Body of pancreas (tissue), 4 donors: ENCODE results near the gene CFLAR.

Experiments used
- POLR2A ChIP-seq, 3 donors: fragments of 450-650 bp; IDR thresholded peaks; one replicate each; pipeline ENCODE4 v1.6.1; 2016; ENCODE audit warnings: antibody characterized with exemption in 3 of 3, mild to moderate bottlenecking in 2 of 3
- TF ChIP-seq, protein P1 (sequence below), 7 experiments: fragments of 450-650 bp in 4 of 7; fragments of 200-600 bp in 3 of 7; sonication (generic) in 3 of 7; IDR thresholded peaks; one replicate each; pipeline ENCODE4 v1.5.1; 2016 to 2019; ENCODE audit warnings: antibody characterized with exemption in 7 of 7

DNA sequence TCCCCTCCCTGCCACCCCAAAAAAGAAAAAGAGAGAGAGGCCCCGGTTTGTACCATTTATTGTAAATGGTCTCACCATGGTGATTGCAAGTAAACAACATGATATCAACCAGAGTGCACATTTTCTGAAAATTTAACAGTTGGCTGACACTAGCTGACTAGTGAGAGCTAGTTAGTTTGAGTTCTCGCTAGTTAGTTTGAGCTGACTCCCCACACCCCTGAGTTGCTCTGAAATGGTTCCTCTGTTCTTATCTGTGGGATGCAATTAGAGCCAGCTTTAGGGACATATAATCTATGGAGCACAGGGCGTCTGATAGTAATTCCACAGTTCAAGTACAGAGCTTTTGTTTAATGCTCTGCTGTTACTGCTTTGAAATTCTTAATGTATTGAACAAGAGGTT is 80.0 kb downstream of the CFLAR start:
- TF ChIP-seq, protein P1, sequence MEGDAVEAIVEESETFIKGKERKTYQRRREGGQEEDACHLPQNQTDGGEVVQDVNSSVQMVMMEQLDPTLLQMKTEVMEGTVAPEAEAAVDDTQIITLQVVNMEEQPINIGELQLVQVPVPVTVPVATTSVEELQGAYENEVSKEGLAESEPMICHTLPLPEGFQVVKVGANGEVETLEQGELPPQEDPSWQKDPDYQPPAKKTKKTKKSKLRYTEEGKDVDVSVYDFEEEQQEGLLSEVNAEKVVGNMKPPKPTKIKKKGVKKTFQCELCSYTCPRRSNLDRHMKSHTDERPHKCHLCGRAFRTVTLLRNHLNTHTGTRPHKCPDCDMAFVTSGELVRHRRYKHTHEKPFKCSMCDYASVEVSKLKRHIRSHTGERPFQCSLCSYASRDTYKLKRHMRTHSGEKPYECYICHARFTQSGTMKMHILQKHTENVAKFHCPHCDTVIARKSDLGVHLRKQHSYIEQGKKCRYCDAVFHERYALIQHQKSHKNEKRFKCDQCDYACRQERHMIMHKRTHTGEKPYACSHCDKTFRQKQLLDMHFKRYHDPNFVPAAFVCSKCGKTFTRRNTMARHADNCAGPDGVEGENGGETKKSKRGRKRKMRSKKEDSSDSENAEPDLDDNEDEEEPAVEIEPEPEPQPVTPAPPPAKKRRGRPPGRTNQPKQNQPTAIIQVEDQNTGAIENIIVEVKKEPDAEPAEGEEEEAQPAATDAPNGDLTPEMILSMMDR (IDR thresholded peaks at IDR 0.05): no peak
- TF ChIP-seq POLR2A (IDR thresholded peaks at IDR 0.05): no peak
